ENCODE data around the gene GALNT17.

The GALNT17 gene

GRCh38 chr7:71710442-71710841, 578.5 kb downstream of the GALNT17 start:
- Histone ChIP-seq H3K4me1 (ENCODE audit: control extremely low read depth in 1 of 4, control insufficient read depth in 4 of 4, insufficient read depth in 4 of 4, low read length in 3 of 4) (no peaks in the 10 kb centered on the region), H3K27me3 (replicated peaks in 2 of 5; ENCODE audit: control insufficient read depth in 4 of 5, insufficient read depth in 5 of 5, low read length in 4 of 5) (peaks cover 0 to 14% (median 3%) of the 10 kb centered on the region in 5 experiments), H3K9me3 (ENCODE audit: control extremely low read depth in 1 of 5, control insufficient read depth in 4 of 5, insufficient read depth in 2 of 5, low read depth in 1 of 5, low read length in 4 of 5) (peaks cover 0 to 20% (median 2%) of the 10 kb centered on the region in 5 experiments), H3K4me3 (ENCODE audit: control insufficient read depth in 1 of 7, extremely low read depth in 1 of 7, insufficient read depth in 4 of 7, low read depth in 2 of 7, low read length in 6 of 7) (no peak overlapping the region), H3K36me3 (ENCODE audit: control insufficient read depth in 4 of 4, insufficient read depth in 4 of 4, low read length in 3 of 4) (no peaks in the 10 kb centered on the region), H3K27ac (ENCODE audit: insufficient read depth in 1 of 2, low read depth in 1 of 2, low read length in 2 of 2, poor library complexity in 1 of 2, severe bottlenecking in 2 of 2) (no peak overlapping the region)
- 96% methylated on average over 4 of the region's 5 CpGs for WGBS (ENCODE audit: insufficient coverage)
- no peak for DNase-seq
- POLR2A ChIA-PET, result no interaction called here
- CTCF ChIA-PET, result no interaction called here

- Histone ChIP-seq H3K4me3 (ENCODE audit: control insufficient read depth in 1 of 7, extremely low read depth in 1 of 7, insufficient read depth in 4 of 7, low read depth in 2 of 7, low read length in 6 of 7) (no peak overlapping the region), H3K36me3 (ENCODE audit: control insufficient read depth in 4 of 4, insufficient read depth in 4 of 4, low read length in 3 of 4) (no peaks in the 10 kb centered on the region), H3K27me3 (replicated peaks in 2 of 5; ENCODE audit: control insufficient read depth in 4 of 5, insufficient read depth in 5 of 5, low read length in 4 of 5) (peaks cover 0 to 31% (median 7%) of the 10 kb centered on the region in 5 experiments), H3K4me1 (ENCODE audit: control extremely low read depth in 1 of 4, control insufficient read depth in 4 of 4, insufficient read depth in 4 of 4, low read length in 3 of 4) (no peaks in the 10 kb centered on the region), H3K27ac (ENCODE audit: insufficient read depth in 1 of 2, low read depth in 1 of 2, low read length in 2 of 2, poor library complexity in 1 of 2, severe bottlenecking in 2 of 2) (no peak overlapping the region), H3K9me3 (ENCODE audit: control extremely low read depth in 1 of 5, control insufficient read depth in 4 of 5, insufficient read depth in 2 of 5, low read depth in 1 of 5, low read length in 4 of 5) (peaks cover 0 to 3% (median 1%) of the 10 kb centered on the region in 5 experiments)
- 91% methylated on average over 9 of the region's 9 CpGs for WGBS (ENCODE audit: insufficient coverage)
- DNase-seq, result no peak
- POLR2A ChIA-PET, result interaction anchor here (0.5 kb wide), 1 partner anchor 9 kb away, joined by 3 read pairs; no protein-coding TSS in a partner anchor
- CTCF ChIA-PET, result interaction anchor here (1.1 kb wide), 1 partner anchor 10 kb away, joined by 3 read pairs; no protein-coding TSS in a partner anchor
Measured at GRCh38 chr7:71712653-71713180, 580.8 kb downstream of the GALNT17 start.

GRCh38 chr7:71716690-71717089, 584.7 kb downstream of the GALNT17 start:
- no peaks in the 10 kb centered on the region for H3K36me3 ChIP-seq (ENCODE audit: control insufficient read depth in 4 of 4, insufficient read depth in 4 of 4, low read length in 3 of 4)
- no peak overlapping the region for H3K4me3 ChIP-seq (ENCODE audit: control insufficient read depth in 1 of 7, extremely low read depth in 1 of 7, insufficient read depth in 4 of 7, low read depth in 2 of 7, low read length in 6 of 7)
- no peaks in the 10 kb centered on the region for H3K9me3 ChIP-seq (ENCODE audit: control extremely low read depth in 1 of 5, control insufficient read depth in 4 of 5, insufficient read depth in 2 of 5, low read depth in 1 of 5, low read length in 4 of 5)
- ChIA-PET POLR2A (no interaction called here), CTCF (no interaction called here)
- 33% methylated on average over 1 of the region's 3 CpGs for WGBS (ENCODE audit: insufficient coverage)
- no peak overlapping the region for H3K27ac ChIP-seq (ENCODE audit: insufficient read depth in 1 of 2, low read depth in 1 of 2, low read length in 2 of 2, poor library complexity in 1 of 2, severe bottlenecking in 2 of 2)
- peaks cover 0 to 35% (median 7%) of the 10 kb centered on the region in 5 experiments for H3K27me3 ChIP-seq (replicated peaks in 2 of 5; ENCODE audit: control insufficient read depth in 4 of 5, insufficient read depth in 5 of 5, low read length in 4 of 5)
- H3K4me1 ChIP-seq (ENCODE audit: control extremely low read depth in 1 of 4, control insufficient read depth in 4 of 4, insufficient read depth in 4 of 4, low read length in 3 of 4), result no peaks in the 10 kb centered on the region
- no peak for DNase-seq

GRCh38 chr7:71718563-71718962, 586.6 kb downstream of the GALNT17 start:
- no peaks in the 10 kb centered on the region for H3K4me1 ChIP-seq (ENCODE audit: control extremely low read depth in 1 of 4, control insufficient read depth in 4 of 4, insufficient read depth in 4 of 4, low read length in 3 of 4)
- WGBS (ENCODE audit: insufficient coverage), result 95% methylated on average over 3 of the region's 6 CpGs
- H3K4me3 ChIP-seq (ENCODE audit: control insufficient read depth in 1 of 7, extremely low read depth in 1 of 7, insufficient read depth in 4 of 7, low read depth in 2 of 7, low read length in 6 of 7), result no peak overlapping the region
- H3K27me3 ChIP-seq (replicated peaks in 2 of 5; ENCODE audit: control insufficient read depth in 4 of 5, insufficient read depth in 5 of 5, low read length in 4 of 5), result peaks cover 0 to 21% (median 3%) of the 10 kb centered on the region in 5 experiments
- DNase-seq, result no peak
- CTCF ChIA-PET, result interaction anchor here (1.3 kb wide), 1 partner anchor 16 kb away, joined by 4 read pairs; no protein-coding TSS in a partner anchor
- no peaks in the 10 kb centered on the region for H3K36me3 ChIP-seq (ENCODE audit: control insufficient read depth in 4 of 4, insufficient read depth in 4 of 4, low read length in 3 of 4)
- POLR2A ChIA-PET, result no interaction called here
- H3K9me3 ChIP-seq (ENCODE audit: control extremely low read depth in 1 of 5, control insufficient read depth in 4 of 5, insufficient read depth in 2 of 5, low read depth in 1 of 5, low read length in 4 of 5), result no peaks in the 10 kb centered on the region
- H3K27ac ChIP-seq (ENCODE audit: insufficient read depth in 1 of 2, low read depth in 1 of 2, low read length in 2 of 2, poor library complexity in 1 of 2, severe bottlenecking in 2 of 2), result no peak overlapping the region

GRCh38 chr7:71721742-71722141, 589.8 kb downstream of the GALNT17 start:
- ChIA-PET POLR2A (no interaction called here), CTCF (no interaction called here)

GRCh38 chr7:71723859-71724258, 591.9 kb downstream of the GALNT17 start:
- Histone ChIP-seq H3K27me3 (replicated peaks in 2 of 5; ENCODE audit: control insufficient read depth in 4 of 5, insufficient read depth in 5 of 5, low read length in 4 of 5) (peaks cover 0 to 6% (median 0%) of the 10 kb centered on the region in 5 experiments), H3K4me3 (ENCODE audit: control insufficient read depth in 1 of 7, extremely low read depth in 1 of 7, insufficient read depth in 4 of 7, low read depth in 2 of 7, low read length in 6 of 7) (no peak overlapping the region), H3K27ac (ENCODE audit: insufficient read depth in 1 of 2, low read depth in 1 of 2, low read length in 2 of 2, poor library complexity in 1 of 2, severe bottlenecking in 2 of 2) (no peak overlapping the region), H3K9me3 (ENCODE audit: control extremely low read depth in 1 of 5, control insufficient read depth in 4 of 5, insufficient read depth in 2 of 5, low read depth in 1 of 5, low read length in 4 of 5) (peaks cover 0 to 1% (median 0%) of the 10 kb centered on the region in 5 experiments), H3K4me1 (ENCODE audit: control extremely low read depth in 1 of 4, control insufficient read depth in 4 of 4, insufficient read depth in 4 of 4, low read length in 3 of 4) (no peaks in the 10 kb centered on the region), H3K36me3 (ENCODE audit: control insufficient read depth in 4 of 4, insufficient read depth in 4 of 4, low read length in 3 of 4) (no peaks in the 10 kb centered on the region)
- no peak for DNase-seq
- ChIA-PET CTCF (no interaction called here), POLR2A (no interaction called here)
- 65% methylated on average over 4 of the region's 7 CpGs for WGBS (ENCODE audit: insufficient coverage)

More at GRCh38 chr7:71721742-71722141, 589.8 kb downstream of the GALNT17 start:
- Histone ChIP-seq H3K9me3 (ENCODE audit: control extremely low read depth in 1 of 5, control insufficient read depth in 4 of 5, insufficient read depth in 2 of 5, low read depth in 1 of 5, low read length in 4 of 5) (no peaks in the 10 kb centered on the region), H3K36me3 (ENCODE audit: control insufficient read depth in 4 of 4, insufficient read depth in 4 of 4, low read length in 3 of 4) (no peaks in the 10 kb centered on the region), H3K27ac (ENCODE audit: insufficient read depth in 1 of 2, low read depth in 1 of 2, low read length in 2 of 2, poor library complexity in 1 of 2, severe bottlenecking in 2 of 2) (no peak overlapping the region), H3K4me3 (ENCODE audit: control insufficient read depth in 1 of 7, extremely low read depth in 1 of 7, insufficient read depth in 4 of 7, low read depth in 2 of 7, low read length in 6 of 7) (no peak overlapping the region), H3K4me1 (ENCODE audit: control extremely low read depth in 1 of 4, control insufficient read depth in 4 of 4, insufficient read depth in 4 of 4, low read length in 3 of 4) (no peaks in the 10 kb centered on the region), H3K27me3 (replicated peaks in 2 of 5; ENCODE audit: control insufficient read depth in 4 of 5, insufficient read depth in 5 of 5, low read length in 4 of 5) (peaks cover 0 to 14% (median 2%) of the 10 kb centered on the region in 5 experiments)
- 62% methylated on average over 2 of the region's 3 CpGs for WGBS (ENCODE audit: insufficient coverage)
- no peak for DNase-seq

GRCh38 chr7:71727347-71727746, 595.4 kb downstream of the GALNT17 start:
- CTCF ChIA-PET, result interaction anchor here (1.2 to 2.1 kb wide), 2 partner anchors 8 to 898 kb away, joined by 3 to 9 read pairs; no protein-coding TSS in a partner anchor
- POLR2A ChIA-PET, result no interaction called here
- Histone ChIP-seq H3K9me3 (ENCODE audit: control extremely low read depth in 1 of 5, control insufficient read depth in 4 of 5, insufficient read depth in 2 of 5, low read depth in 1 of 5, low read length in 4 of 5) (peaks cover 0 to 3% (median 1%) of the 10 kb centered on the region in 5 experiments), H3K4me1 (ENCODE audit: control extremely low read depth in 1 of 4, control insufficient read depth in 4 of 4, insufficient read depth in 4 of 4, low read length in 3 of 4) (no peaks in the 10 kb centered on the region), H3K4me3 (ENCODE audit: control insufficient read depth in 1 of 7, extremely low read depth in 1 of 7, insufficient read depth in 4 of 7, low read depth in 2 of 7, low read length in 6 of 7) (no peak overlapping the region), H3K36me3 (ENCODE audit: control insufficient read depth in 4 of 4, insufficient read depth in 4 of 4, low read length in 3 of 4) (no peaks in the 10 kb centered on the region), H3K27ac (ENCODE audit: insufficient read depth in 1 of 2, low read depth in 1 of 2, low read length in 2 of 2, poor library complexity in 1 of 2, severe bottlenecking in 2 of 2) (no peak overlapping the region), H3K27me3 (replicated peaks in 2 of 5; ENCODE audit: control insufficient read depth in 4 of 5, insufficient read depth in 5 of 5, low read length in 4 of 5) (peaks cover 0 to 7% (median 0%) of the 10 kb centered on the region in 5 experiments)
- DNase-seq, result no peak
- WGBS (ENCODE audit: insufficient coverage), result 80% methylated on average over 1 of the region's 1 CpG

Data from common myeloid progenitor, CD34-positive (primary cell).